HG02759 (cell line): ENCODE measurements around the gene COL4A2.

Source experiments
- ATAC-seq: cut with Tn5 transposase; IDR thresholded peaks from one replicate; pipeline ENCODE4 v1.9.1; 2021; ENCODE audit warnings: mild to moderate bottlenecking, moderate library complexity; ENCODE audit not compliant: unreplicated experiment

COL4A2 gene

DNA sequence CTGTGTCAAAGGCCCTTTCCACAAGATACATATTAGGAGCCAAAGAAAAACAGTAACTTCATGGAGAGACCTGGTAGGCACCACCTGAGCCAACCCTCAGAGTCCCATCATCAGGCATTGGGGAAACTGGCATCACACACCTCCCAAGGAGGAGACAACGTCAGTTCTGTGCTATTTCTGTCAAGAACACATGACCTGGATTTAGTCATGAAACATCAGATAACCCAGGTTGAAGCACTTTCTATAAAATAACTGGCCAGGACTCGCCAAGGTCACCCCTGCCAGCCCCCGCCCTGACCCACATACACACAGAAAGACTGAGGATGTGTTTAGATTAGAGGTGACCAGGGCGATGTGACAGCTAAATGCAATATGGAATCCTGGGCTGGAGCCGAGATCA, 35.8 kb upstream of the COL4A2 start:
- no peak for ATAC-seq

DNA sequence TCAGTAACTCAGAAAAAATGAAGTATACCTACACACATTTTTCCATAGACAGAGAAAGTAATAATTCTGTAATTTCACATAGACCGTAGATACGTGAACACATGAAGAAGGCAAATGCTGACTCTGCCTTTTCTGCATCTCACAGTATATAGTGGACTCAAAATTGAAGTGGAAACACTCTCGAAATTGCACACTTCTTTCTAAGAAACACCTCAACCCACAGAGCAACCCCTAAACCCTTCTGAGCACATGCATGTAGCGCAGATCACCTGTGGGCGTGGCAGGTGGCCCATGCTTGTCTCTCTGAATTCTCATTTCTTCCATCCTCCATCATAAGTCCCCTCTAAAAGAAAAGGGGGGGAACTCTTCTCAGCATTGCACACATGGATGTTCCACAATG, 34.9 kb upstream of the COL4A2 start:
- no peak for ATAC-seq

DNA sequence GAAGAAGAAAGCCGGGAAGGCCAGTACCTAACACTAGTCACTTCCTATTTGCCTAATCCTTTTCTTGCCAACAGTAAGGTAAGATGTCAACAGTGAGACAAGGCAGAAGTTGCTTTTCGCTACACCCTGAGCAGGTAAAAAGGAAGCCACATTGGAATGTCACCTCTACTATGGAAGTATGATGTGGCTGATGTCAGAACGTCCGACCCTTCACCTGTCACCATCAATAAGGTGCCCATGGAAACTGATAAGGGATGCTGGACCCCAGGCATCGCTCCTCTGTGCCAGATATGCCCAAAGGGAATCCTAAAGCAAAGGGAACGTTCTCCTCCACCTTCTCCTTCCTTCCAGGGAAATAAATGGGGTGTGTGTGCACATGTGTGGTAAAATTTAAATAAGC, 34.4 kb upstream of the COL4A2 start:
- ATAC-seq, result no peak

DNA sequence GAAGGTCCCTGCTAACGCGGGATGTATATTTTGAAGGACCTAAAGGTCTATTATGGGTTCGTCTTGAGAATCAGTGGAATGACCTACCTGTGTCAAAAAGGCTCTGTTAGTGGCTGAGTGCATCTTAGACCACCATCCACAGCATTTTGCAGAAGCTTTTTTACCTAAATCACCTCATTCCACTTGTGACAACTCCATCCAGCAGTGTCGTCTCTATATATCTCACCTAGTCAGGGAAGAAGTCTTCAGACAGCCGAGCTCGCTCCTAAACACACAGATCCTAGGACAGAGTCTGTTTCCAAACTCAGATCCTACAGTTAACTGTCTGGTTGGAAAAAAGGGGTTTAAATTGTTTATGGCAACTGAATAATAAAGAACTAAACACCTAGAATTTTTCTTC, 33.8 kb upstream of the COL4A2 start:
- ATAC-seq, result no peak

DNA sequence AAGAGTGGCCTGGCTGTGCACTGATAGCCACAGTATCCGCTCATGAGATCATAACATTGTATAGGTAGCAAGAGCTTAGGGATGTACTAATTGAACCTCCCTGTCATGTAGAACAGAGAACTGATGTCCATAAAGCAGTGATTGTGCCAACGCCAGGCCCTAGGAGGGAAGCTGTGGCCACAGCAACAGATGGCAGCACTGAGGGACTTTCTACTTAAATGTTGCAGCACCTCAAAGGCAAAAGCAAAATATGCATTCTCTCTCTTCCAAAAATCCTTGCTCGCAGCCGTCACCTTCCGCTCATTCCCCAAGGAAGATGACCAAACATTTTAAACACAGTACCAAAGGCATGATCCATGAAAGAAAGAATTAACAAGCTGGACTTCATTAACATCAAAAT, 32.4 kb upstream of the COL4A2 start:
- ATAC-seq, result no peak

DNA sequence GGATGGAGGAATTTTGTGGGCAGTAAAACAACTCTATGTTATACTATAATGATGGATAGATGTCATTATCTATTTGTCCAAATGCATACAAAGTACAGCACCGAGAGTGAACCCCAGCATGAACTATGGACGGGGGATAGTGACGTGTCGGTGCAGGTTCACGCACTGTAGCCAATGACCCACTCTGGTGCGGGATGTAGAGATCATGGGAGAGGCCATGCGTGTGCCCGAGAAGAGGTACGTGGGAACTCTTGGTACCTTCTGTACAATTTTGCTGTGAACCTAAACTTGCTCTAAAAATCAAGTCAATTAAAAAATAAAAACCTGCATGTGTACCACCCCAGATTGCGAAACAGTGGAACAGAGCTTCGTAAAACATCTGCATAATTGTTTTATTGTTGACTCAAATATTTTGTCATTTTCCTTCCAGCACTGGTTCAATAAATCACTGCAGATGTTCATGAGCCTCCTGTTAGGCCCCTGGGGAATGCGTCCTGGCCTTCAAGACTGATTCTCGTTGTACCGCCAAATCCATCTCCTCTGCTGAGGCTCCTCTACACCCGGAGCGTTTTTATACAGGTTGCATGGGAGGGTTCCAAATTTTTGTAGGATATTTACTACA, 31.0 kb upstream of the COL4A2 start:
- no peak for ATAC-seq

DNA sequence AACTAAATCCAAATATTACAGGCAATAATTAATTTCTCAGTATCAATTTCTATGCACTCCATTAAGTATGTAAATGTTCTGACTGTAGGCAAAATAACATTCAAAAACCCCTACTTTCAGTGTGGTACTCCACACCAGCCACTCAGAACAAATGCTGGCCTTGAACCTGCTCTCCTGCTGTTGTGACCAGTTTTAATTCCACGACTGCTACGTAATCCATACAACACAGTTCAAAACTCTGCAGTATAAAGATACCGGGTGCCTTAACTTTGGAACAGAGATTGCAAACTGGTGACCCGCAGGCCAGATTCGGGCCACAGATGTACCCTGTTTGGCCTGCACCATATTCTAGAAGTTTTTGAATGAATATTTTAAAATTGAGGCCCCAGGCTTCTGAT, 30.5 kb upstream of the COL4A2 start:
- no peak for ATAC-seq

DNA sequence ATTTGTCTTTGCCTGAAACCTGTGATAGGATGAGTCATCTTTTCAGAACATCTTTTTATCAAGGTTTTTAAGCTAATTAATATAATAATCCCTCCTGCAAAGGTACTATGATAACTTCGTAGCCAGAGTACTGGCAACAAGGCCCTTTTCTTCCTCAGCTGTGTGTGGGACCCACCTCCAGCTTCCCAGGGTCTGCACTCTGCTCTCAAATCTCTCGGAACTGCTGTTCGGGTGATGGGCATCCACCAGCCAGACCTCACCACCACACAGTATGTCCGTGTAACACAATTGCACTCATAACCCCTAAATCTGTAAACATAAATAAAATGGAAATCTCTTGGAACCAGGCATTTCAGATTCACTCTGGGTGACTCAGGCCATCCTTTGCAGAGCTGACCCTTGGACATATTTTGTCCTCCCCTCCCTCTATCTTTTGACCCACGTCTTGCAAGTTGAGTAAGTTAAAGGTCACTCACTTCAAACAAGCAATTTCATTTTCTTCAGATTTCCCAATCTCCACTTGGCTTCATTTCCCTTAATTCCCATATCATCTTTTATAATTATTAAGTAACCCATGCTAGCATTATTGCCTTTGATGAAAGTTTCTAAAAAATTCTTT, 29.6 kb upstream of the COL4A2 start:
- no peak for ATAC-seq

DNA sequence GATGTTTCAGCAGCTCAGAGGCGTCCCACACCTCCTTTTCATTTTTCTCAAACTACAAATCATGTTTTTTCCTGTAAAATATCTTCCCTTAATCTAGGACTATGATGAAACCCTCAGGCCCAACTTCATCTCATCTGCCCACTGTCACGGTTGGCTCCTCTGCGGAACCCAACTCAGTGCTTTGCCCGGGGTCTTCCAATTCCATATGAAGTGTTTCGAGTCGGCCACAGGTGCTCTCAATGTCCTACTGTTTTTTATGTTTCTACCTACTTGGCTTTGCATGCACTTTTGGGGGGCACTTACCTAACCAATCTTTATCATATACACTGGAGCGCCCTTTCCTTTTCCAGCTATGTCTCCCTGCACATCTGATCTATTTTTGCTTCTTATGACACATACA, 28.2 kb upstream of the COL4A2 start:
- no peak for ATAC-seq

DNA sequence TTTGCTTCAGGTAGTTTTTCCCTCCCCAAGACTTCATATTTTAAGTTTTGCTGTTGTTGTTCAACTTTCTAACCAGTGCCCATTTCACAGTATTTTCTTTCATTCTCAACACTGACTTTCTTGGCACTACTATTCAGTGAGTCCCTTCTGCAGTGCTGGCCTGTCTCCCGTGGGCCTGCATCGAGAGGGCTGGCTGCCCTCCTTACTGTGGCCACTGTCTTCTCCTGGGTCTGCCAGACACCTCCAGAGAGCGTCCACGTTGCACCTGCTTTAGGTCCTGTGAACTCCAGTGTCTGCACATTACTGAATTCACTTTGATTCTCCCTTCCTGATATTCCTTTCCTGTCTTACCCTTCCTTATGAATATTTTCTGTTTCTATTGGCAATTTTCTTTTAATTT, 27.4 kb upstream of the COL4A2 start:
- ATAC-seq, result no peak

DNA sequence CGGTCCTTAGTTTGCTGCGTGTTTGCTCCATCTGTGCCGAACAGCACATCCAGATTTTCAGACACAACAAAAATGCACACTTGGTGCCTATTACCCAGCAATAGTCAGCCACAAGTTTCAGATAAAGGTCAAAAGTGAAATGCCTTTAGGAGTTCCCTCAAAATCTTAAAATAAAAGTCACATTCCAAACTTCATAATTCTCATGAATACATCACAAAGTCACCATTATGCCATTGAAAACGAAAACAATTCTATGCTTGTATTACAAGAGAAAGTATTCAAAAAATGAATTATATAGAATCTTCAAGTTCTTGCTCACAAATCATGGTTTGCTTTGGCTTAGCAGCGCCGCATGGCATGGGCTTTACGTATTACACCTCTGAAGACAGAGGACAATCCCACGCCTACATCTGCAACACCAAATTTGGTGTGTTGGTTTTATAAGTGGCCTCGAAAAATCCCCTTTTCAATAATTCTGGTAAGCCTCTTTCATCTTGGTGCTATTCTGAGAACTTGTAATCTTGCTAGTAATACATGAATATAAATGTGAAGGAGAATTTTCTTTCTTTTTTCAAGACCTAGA, 26.8 kb upstream of the COL4A2 start:
- no peak for ATAC-seq

DNA sequence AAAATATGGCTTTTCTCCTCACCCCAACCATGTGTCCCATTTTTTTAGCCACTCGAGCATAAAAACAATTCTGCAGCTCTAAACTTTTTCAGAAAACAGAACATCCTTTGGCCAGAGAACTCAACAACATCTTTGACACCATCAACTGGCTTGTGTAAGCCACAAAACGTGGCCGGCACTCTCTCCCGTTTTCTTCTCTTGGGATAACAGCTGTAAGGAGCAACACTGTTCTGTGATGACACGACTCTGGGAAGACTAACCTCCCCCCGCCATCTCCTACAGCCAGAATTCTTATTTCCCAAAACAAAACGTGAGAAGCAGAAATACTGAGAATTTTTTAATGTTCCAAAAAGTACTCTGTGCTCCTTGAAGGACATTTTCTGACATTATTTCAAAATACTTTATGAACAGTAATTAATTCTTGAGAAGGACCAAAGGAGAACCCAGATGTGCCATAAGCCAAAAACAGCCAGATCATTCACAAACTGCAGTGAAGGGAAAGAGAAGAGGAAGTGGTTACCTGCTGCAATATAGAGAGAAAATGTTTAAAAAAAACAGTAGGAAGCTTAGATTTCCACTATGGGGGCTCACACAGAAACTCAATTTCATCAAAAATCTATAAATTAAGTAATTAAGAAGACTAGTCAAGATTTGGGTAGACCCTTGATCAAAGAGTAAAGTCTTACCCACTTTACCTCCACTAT, 25.9 kb upstream of the COL4A2 start:
- no peak for ATAC-seq

DNA sequence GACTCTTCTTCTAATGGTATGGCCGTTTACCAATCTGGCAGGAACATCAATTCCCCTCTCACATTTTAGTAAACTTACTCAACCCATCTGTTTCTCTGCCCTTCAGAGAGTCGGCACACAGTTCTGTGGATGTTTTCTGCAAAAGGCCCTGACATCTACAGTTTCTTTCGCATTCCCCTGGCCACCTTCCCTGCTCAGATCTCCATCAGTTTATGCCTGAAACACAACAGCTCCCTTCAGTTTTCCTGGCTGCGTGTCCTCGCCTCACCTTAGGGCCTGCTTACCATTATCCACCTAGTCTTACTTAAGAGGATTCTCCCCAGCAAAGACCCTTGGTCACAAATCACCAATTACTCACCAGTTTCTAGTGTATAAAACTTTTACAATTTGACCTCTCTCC, 25.3 kb upstream of the COL4A2 start:
- ATAC-seq, result no peak

DNA sequence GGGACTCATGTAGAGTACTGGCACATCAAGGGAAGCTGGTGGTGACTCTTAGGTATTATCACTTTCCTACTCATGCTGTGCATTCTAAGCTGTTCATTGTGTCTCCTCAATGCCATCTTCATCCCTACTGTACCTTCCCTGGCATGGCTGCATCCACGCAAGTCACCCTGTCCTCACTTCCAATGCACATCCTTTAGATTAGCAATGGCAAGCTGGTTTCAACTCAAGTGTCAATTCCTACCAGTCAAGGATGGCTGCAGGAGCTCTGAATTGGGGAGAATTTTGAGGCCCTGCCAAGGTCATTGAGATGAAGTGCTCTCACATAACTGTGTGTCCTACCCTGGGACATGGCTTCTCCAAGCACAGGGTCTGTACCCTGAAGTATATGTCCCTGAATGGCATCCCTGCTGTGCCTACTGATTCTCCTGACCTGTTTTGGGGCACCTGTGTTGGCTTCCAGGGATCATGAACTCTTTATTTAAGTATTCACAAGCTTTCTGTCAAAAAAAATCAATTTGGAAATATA, 24.7 kb upstream of the COL4A2 start:
- no peak for ATAC-seq

DNA sequence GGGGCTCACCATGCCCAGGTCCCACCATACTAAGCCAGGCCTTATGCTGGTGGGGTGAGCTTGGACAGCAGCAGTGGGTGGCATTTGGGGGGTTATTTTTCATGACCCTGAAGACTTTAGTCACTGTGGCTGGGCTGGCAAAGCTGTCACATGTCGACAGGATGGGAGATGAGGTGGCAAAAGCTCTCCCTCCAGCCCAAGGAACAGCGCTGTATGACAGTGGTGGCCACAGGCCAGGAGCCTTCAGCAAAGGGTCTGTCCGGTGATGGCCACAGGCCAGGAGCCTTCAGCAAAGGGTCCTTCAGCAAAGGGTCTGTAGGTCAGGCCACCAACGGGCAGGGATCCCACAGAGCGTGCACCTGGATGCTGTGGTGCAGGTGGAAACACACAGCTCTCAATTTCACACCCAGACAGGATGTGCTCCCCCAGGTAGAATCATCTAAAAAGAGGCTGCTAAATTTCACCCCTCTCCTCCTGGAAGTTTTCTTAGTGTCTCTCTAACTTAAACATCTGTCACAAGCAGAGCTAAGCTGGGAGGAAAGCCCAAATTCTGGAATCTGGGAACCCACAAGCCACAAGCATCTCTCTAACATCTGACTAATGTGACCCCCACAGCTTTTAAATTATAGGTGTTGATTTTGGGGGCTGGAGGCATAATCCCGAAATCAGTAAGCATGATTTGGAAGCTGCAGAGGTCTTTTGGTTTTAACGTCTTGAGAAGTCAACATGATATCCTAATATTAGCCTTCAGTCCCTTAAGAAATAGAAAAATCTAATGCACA, 23.2 kb upstream of the COL4A2 start:
- ATAC-seq, result no peak

DNA sequence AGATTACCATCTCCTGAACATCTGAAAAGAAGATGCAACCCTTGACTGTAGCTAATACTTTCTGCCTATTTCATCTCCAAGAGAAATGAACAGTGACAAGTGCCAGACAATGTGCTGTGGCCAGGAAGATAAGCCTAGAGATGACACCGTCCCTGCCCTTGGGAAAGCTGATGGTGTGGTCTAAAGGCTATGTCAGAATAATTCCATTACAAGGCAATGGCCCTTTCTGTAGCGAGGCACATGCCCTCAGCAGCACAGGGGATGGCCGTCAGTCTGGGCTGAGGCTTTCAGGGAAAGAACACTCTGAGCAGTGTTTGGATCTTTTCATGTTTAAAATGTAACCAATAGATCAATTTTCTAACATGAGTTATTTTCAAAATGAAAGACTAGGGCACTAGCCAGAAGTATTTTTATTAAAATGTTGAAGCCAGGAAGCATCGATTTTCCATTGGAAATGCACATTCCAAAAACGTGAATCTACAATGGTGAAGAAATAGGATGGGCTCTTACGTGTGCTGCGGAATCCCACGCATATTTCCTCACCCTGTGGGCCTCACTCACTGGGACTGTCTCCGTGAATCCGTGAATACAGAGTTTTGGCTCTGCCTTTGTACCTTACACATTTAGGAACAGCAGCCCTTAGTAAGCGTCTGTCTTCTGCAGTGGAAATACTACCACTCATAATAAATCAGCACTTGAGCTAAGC, 22.2 kb upstream of the COL4A2 start:
- ATAC-seq, result no peak

DNA sequence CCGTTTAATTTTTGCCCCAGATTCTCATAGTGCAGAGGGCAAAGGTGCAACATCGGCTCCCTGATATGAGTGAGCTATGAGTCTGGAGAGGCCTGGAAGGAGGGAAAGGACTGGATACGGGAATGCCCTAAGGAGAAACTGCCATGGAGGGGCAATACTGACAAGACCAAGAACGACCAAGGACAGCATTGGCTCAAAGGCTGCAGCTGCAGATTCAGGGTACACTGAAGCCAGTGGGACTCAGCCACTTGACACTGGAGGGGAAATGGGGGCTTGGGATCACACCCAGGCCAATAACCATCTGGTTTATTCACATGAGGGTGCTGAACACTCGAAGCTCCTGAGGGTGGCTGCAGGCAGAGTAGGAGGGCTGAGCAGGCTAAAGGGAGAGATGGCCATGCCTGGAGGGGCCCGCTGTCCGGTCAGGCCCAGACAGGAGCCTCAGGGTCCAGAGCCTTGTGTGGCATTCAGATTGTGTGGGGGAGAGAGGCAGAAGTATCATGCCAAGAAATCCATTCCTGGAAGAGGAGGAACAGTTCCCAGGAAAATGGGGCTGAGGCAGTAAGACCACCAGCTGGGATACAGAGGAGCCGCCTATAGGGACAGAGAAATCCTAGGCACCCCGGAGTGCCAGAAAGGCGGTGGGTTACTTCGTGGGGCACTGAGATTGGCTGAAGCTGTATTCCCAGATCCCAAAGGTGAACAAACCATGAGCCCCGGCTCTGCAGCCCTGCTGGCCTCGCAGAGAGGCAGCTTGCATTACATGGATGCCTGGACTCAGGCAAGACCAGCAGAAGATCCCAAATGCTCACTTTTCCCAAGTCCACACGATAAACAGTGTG, 20.9 kb upstream of the COL4A2 start:
- ATAC-seq, result no peak

DNA sequence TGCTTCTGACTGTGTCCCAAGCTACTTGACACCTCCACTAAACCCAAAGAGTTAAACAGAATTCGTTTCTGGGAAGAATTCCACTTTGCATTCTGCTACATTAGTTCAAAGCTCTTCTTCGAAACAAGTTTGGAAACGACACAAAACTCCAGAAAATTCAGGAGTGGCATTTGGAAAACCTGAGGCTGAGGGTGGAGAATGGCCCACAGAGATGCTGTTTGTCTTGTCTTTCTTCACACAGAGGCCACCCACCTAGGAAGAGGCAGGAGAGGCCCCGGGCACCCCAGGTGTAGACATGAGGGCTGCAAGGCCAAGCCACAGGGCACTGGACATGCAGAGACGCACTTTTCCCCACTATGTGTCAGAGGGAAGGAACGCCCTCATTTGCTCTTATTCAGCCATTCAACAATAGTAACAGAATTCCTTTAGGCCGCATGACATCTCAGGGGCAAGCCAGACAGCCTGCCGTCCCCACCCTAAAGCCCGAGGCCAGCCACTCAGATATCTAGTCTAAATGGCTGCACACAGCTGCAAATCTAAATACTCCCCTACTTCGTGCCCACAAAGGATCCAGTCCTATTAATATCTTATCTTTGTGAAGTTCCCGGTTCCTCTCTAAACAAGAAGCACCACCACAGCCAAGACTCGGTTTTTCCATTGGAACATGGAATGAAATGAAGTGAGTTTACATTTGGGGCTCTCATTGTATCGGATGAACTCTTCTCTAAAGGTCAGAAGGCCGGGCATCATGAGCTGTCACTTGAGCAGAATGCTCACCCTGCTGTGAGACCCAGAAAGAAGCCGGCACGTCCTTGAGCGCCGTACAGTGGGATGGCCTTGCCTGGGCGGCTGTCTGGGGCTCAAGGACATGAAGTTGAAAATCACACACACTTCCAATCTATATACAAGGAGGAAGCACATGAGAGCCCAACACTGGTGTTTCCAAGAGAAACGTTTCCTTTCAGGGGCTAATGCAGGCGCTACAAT, 20.0 kb upstream of the COL4A2 start:
- no peak for ATAC-seq
